ENCODE measurements around the gene VSIG10. TPM values are rescaled to one million over a fixed set of nuclear protein-coding genes. Genes with fewer than 3 reads are reported as not detected.

VSIG10 gene
- total RNA-seq, result 1 to 10 TPM; 7.9 to 9.0 TPM
- polyA plus RNA-seq, result 1.7 TPM

GRCh38 chr12:118103601-118104382 is at the start of gene VSIG10:
Gene VSIG10 (minus strand): TSS chr12:118104011. CDS start chr12:118103671, 340 bp downstream.
- POLR2A ChIA-PET, result no interaction called here

GRCh38 chr12:118151755-118152154 is 47.9 kb upstream of the VSIG10 start:
- Mint-ChIP-seq H3K9me3 (no peaks in the 10 kb centered on the region), H3K4me3 (no peak overlapping the region), H3K27ac (peak overlapping the region in 3 of 8 donors; percentile 58 to 80 (median 63)), H3K4me1 (no peaks in the 10 kb centered on the region), H3K36me3 (peaks cover 0 to 51% (median 7%) of the 10 kb centered on the region in 3 donors), H3K27me3 (no peaks in the 10 kb centered on the region)
- CTCF ChIA-PET, result interaction anchor here (1.5 kb wide), 1 partner anchor 16 kb away, joined by 3 read pairs; the partner anchor contains the start of gene PEBP1
- no peak overlapping the region for H3K4me3 ChIP-seq (ENCODE audit: low read length)
- H3K4me1 ChIP-seq (ENCODE audit: insufficient read depth, low read length), result no peaks in the 10 kb centered on the region
- no peaks in the 10 kb centered on the region for H3K27me3 ChIP-seq (ENCODE audit: insufficient read depth, low read length, poor library complexity, severe bottlenecking)
- no peaks in the 10 kb centered on the region for H3K9me3 ChIP-seq (ENCODE audit: low read length)
- no peak overlapping the region for H3K27ac ChIP-seq (ENCODE audit: low read depth, low read length)
- no peak for DNase-seq
- H3K36me3 ChIP-seq (ENCODE audit: insufficient read depth, low read length), result peaks cover 23% of the 10 kb centered on the region
- POLR2A ChIA-PET, result interaction anchor here (1.2 kb wide), 1 partner anchor 16 kb away, joined by 5 read pairs; the partner anchor contains the start of gene PEBP1

More at GRCh38 chr12:118103601-118104382, at the start of gene VSIG10:
- peak in 3 of 5 donors; percentile 2 to 52 (median 4) for DNase-seq
- Histone ChIP-seq H3K4me3 (ENCODE audit: low read length) (peak within 1 kb of the TSS; percentile 14), H3K27me3 (ENCODE audit: insufficient read depth, low read length, poor library complexity, severe bottlenecking) (no peaks in the 10 kb centered on the region), H3K9me3 (ENCODE audit: low read length) (no peaks in the 10 kb centered on the region), H3K4me1 (ENCODE audit: insufficient read depth, low read length) (peaks cover 4% of the 10 kb centered on the region), H3K36me3 (ENCODE audit: insufficient read depth, low read length) (no peaks in the 10 kb centered on the region), H3K27ac (ENCODE audit: low read depth, low read length) (no peak within 1 kb of the TSS)
- Mint-ChIP-seq H3K27me3 (peaks cover 9 to 18% of the 10 kb centered on the region in 2 donors), H3K36me3 (no peaks in the 10 kb centered on the region), H3K4me1 (peaks cover 7 to 11% (median 10%) of the 10 kb centered on the region in 3 donors), H3K9me3 (no peaks in the 10 kb centered on the region), H3K4me3 (peak within 1 kb of the TSS; percentile 80 to 93 (median 87)), H3K27ac (peak within 1 kb of the TSS in 5 of 8 donors; percentile 25 to 83 (median 66))
- CTCF ChIA-PET, result interaction anchor here (1.8 kb wide), 1 partner anchor 18 kb away, joined by 4 read pairs; no protein-coding TSS in a partner anchor

- no peak overlapping the region for H3K4me3 Mint-ChIP-seq
- no peaks in the 10 kb centered on the region for H3K9me3 Mint-ChIP-seq
- POLR2A ChIA-PET, result no interaction called here
- no peak overlapping the region for H3K4me3 ChIP-seq (ENCODE audit: low read length)
- H3K9me3 ChIP-seq (ENCODE audit: low read length), result no peaks in the 10 kb centered on the region
- no peaks in the 10 kb centered on the region for H3K4me1 ChIP-seq (ENCODE audit: insufficient read depth, low read length)
- H3K36me3 ChIP-seq (ENCODE audit: insufficient read depth, low read length), result peaks cover 18% of the 10 kb centered on the region
- H3K27ac ChIP-seq (ENCODE audit: low read depth, low read length), result no peak overlapping the region
- H3K27me3 ChIP-seq (ENCODE audit: insufficient read depth, low read length, poor library complexity, severe bottlenecking), result no peaks in the 10 kb centered on the region
- no peak for DNase-seq
- H3K27me3 Mint-ChIP-seq, result no peaks in the 10 kb centered on the region
- H3K4me1 Mint-ChIP-seq, result peaks cover 0 to 3% (median 0%) of the 10 kb centered on the region in 3 donors
- CTCF ChIA-PET, result no interaction called here
- peak overlapping the region in 4 of 8 donors; percentile 44 to 84 (median 52) for H3K27ac Mint-ChIP-seq
- H3K36me3 Mint-ChIP-seq, result peaks cover 0 to 57% (median 7%) of the 10 kb centered on the region in 3 donors
These were observed 46.8 kb upstream of the VSIG10 start for GRCh38 chr12:118150625-118151024.

- Mint-ChIP-seq H3K27ac (peak overlapping the region in 2 of 8 donors; percentile 48 to 63), H3K4me3 (no peak overlapping the region), H3K36me3 (peaks cover under 1 to 76% (median 14%) of the 10 kb centered on the region in 3 donors), H3K9me3 (no peaks in the 10 kb centered on the region), H3K27me3 (no peaks in the 10 kb centered on the region), H3K4me1 (peaks cover 0 to 10% (median 1%) of the 10 kb centered on the region in 3 donors)
- Histone ChIP-seq H3K27ac (ENCODE audit: low read depth, low read length) (no peak overlapping the region), H3K4me3 (ENCODE audit: low read length) (no peak overlapping the region), H3K27me3 (ENCODE audit: insufficient read depth, low read length, poor library complexity, severe bottlenecking) (no peaks in the 10 kb centered on the region), H3K36me3 (ENCODE audit: insufficient read depth, low read length) (peaks cover 27% of the 10 kb centered on the region), H3K4me1 (ENCODE audit: insufficient read depth, low read length) (no peaks in the 10 kb centered on the region), H3K9me3 (ENCODE audit: low read length) (no peaks in the 10 kb centered on the region)
- ChIA-PET CTCF (no interaction called here), POLR2A (no interaction called here)
- no peak for DNase-seq
These were observed 44.5 kb upstream of the VSIG10 start for GRCh38 chr12:118148287-118148686.

GRCh38 chr12:118145798-118146156 is 42.0 kb upstream of the VSIG10 start:
- POLR2A ChIA-PET, result no interaction called here
- H3K4me3 ChIP-seq (ENCODE audit: low read length), result no peak overlapping the region
- CTCF ChIA-PET, result no interaction called here
- peaks cover 3 to 76% (median 17%) of the 10 kb centered on the region in 3 donors for H3K36me3 Mint-ChIP-seq
- H3K36me3 ChIP-seq (ENCODE audit: insufficient read depth, low read length), result peaks cover 9% of the 10 kb centered on the region
- H3K27me3 ChIP-seq (ENCODE audit: insufficient read depth, low read length, poor library complexity, severe bottlenecking), result no peaks in the 10 kb centered on the region
- no peak overlapping the region for H3K27ac ChIP-seq (ENCODE audit: low read depth, low read length)
- no peaks in the 10 kb centered on the region for H3K27me3 Mint-ChIP-seq
- H3K4me1 ChIP-seq (ENCODE audit: insufficient read depth, low read length), result no peaks in the 10 kb centered on the region
- H3K4me3 Mint-ChIP-seq, result no peak overlapping the region
- no peaks in the 10 kb centered on the region for H3K9me3 Mint-ChIP-seq
- no peak for DNase-seq
- H3K4me1 Mint-ChIP-seq, result peaks cover 4 to 13% (median 7%) of the 10 kb centered on the region in 3 donors
- H3K9me3 ChIP-seq (ENCODE audit: low read length), result no peaks in the 10 kb centered on the region
- H3K27ac Mint-ChIP-seq, result peak overlapping the region in 5 of 8 donors; percentile 5 to 70 (median 63)

GRCh38 chr12:118145113-118145797 is 41.4 kb upstream of the VSIG10 start:
- Histone ChIP-seq H3K4me1 (ENCODE audit: insufficient read depth, low read length) (no peaks in the 10 kb centered on the region), H3K4me3 (ENCODE audit: low read length) (no peak overlapping the region), H3K36me3 (ENCODE audit: insufficient read depth, low read length) (peaks cover 9% of the 10 kb centered on the region), H3K27me3 (ENCODE audit: insufficient read depth, low read length, poor library complexity, severe bottlenecking) (no peaks in the 10 kb centered on the region), H3K9me3 (ENCODE audit: low read length) (no peaks in the 10 kb centered on the region), H3K27ac (ENCODE audit: low read depth, low read length) (no peak overlapping the region)
- Mint-ChIP-seq H3K4me3 (no peak overlapping the region), H3K36me3 (peaks cover 3 to 77% (median 17%) of the 10 kb centered on the region in 3 donors), H3K27ac (peak overlapping the region in 7 of 8 donors; percentile 5 to 95 (median 58)), H3K4me1 (peaks cover 4 to 14% (median 7%) of the 10 kb centered on the region in 3 donors), H3K27me3 (no peaks in the 10 kb centered on the region), H3K9me3 (no peaks in the 10 kb centered on the region)
- POLR2A ChIA-PET, result no interaction called here
- DNase-seq, result no peak
- CTCF ChIA-PET, result no interaction called here

- Histone ChIP-seq H3K36me3 (ENCODE audit: insufficient read depth, low read length) (peaks cover 12% of the 10 kb centered on the region), H3K4me1 (ENCODE audit: insufficient read depth, low read length) (no peaks in the 10 kb centered on the region), H3K9me3 (ENCODE audit: low read length) (no peaks in the 10 kb centered on the region), H3K4me3 (ENCODE audit: low read length) (no peak overlapping the region), H3K27me3 (ENCODE audit: insufficient read depth, low read length, poor library complexity, severe bottlenecking) (no peaks in the 10 kb centered on the region), H3K27ac (ENCODE audit: low read depth, low read length) (no peak overlapping the region)
- peaks cover 3 to 79% (median 20%) of the 10 kb centered on the region in 3 donors for H3K36me3 Mint-ChIP-seq
- no peak overlapping the region for H3K4me3 Mint-ChIP-seq
- H3K27ac Mint-ChIP-seq, result peak overlapping the region in 1 of 8 donors; percentile 95
- H3K9me3 Mint-ChIP-seq, result no peaks in the 10 kb centered on the region
- peaks cover 4 to 21% (median 9%) of the 10 kb centered on the region in 3 donors for H3K4me1 Mint-ChIP-seq
- ChIA-PET POLR2A (no interaction called here), CTCF (no interaction called here)
- no peaks in the 10 kb centered on the region for H3K27me3 Mint-ChIP-seq
- DNase-seq, result no peak
These were observed 40.7 kb upstream of the VSIG10 start for GRCh38 chr12:118144499-118144898.

Data from CD8-positive, alpha-beta memory T cell (primary cell).